Activated CD4-positive, CD25-positive, alpha-beta regulatory T cell treated with anti-CD3 and anti-CD28 coated beads, Interleukin-2, amount 50 U/mL, for 24 hours (primary cell): Measurements from ENCODE around the gene KIRREL1.

Experiments
- ATAC-seq, 2 donors: fragments of 150-1000 bp; cut with Tn5 transposase; one replicate each; pipeline ENCODE4 v1.10.0; 2021; ENCODE audit warnings: mild to moderate bottlenecking in 1 of 2, moderate library complexity in 1 of 2

The KIRREL1 gene

DNA sequence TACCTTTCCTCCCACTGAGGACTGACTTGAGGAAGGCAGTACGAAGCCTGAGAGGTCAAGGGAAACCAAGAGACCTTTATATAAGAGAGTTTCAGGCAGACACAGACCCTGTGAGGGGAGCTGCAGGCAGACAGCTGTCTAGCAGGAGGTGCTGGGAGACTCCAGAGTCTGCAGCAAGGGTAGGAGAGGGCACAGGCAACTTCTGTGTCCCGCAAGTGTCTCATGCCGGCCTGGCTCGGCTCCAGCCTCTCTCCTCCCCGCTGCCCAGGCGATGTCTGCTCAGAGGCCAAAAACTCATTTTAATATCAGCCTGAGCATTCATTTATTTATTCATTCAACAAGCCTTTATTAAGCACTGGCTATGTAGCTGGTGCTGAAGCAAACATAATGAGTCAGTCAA, 83.0 kb downstream of the KIRREL1 start:
- ATAC-seq: no peak

DNA sequence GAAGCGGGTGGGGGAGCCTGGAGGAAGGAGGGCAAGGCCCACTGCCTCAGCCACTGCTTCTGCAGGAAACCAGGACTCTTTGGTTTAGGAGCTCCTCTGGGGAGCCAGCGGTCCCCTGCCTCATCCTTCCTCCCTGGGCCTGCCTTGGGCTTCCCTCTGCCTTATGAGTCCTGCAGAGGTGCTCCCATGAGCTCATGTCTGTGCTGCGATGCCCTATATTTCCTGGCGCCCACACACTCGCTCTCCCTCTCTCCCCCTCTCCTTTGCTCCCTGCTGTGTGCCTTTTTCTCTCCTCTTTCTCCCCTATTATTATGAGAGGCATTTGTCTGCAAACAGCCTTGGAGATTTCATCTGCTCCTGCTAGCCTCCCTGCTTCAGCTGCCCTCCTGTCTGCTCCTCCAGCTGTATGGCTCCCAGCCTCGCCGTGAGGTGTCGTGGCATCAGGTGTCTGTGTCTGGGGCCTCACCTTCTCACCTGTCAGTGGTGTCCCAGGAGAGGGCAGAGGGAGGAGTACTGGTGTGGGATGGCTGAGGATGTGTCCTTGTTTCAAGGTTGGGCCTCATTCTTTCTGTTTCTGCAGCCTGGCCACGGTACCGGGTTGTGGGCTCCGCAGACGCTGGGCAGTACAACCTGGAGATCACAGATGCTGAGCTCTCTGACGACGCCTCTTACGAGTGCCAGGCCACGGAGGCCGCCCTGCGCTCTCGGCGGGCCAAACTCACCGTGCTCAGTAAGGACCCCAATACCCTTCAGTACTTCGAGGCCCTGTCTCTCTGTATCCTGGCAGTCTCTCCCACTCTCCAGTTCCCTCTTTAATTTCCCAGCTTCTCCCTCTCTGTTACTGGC, 84.2 kb downstream of the KIRREL1 start:
- ATAC-seq: no peak

GRCh38 chr1:158078569-158079080, 85.2 kb downstream of the KIRREL1 start:
- no peak for ATAC-seq

DNA sequence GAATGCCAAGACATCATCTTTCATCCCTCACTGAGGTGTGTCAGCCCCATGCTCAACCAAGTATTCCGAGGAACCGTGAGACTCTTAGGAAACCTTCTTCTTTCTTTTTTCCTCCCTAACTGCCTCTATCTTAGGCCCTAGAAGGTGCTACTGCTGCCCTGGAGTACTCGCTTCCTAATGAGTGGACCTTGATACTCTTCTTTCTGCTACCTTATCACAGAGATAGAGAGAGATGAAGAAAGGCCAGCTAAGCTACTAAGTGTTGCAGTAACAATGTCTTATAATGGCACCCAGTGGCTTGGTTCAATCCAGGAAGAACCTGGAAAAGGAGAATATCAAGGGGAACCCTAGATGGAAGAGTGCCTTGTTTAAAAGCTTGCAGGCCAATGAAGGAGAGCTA, 86.6 kb downstream of the KIRREL1 start:
- ATAC-seq: no peak

DNA sequence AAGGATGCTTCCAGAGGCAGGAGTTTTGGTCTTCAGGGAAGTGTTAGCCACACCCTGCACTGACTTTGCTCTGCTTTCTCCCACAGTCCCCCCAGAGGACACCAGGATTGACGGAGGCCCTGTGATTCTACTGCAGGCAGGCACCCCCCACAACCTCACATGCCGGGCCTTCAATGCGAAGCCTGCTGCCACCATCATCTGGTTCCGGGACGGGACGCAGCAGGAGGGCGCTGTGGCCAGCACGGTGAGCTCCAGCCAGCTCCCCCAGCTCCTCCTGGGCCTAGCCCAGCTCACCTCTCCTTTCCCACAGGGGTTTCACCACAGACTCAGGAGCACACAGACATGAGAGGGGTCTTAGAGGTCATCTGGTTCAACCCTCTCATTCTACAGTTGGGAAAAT, 90.9 kb downstream of the KIRREL1 start:
- ATAC-seq: no peak

- ATAC-seq: no peak
These were observed 91.3 kb downstream of the KIRREL1 start for GRCh38 chr1:158084747-158085146.

DNA sequence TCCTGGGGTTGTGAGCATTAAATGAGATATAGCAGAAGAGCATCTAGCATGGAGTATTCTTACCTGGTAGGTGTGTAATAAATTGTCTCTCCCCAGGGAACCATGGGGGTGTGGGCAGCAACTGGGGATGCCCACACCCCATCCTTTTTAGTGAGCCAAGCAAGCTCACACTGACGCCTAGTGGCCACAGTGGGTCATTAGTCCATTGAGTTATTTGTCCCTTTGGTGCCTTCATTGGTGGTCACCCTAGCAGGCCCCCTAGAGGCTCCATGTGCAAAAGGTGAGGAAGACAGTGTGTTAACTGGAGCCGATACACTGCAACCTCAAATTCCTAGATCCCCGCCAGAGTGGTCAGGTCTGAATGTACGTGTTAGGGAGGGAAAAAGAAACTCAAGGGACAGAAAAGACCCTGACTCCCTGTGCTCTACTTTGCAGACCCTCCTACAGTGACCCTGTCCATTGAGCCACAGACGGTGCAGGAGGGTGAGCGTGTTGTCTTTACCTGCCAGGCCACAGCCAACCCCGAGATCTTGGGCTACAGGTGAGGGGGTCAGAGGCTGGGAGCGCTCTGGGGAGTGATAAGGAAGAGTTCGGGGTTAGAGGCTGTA, 94.0 kb downstream of the KIRREL1 start:
- ATAC-seq: peak in 1 of 2 donors; percentile 30

GRCh38 chr1:158089476-158089875, 96.0 kb downstream of the KIRREL1 start:
- ATAC-seq: no peak

- ATAC-seq: no peak
These were observed 96.6 kb downstream of the KIRREL1 start for GRCh38 chr1:158089925-158090637.

DNA sequence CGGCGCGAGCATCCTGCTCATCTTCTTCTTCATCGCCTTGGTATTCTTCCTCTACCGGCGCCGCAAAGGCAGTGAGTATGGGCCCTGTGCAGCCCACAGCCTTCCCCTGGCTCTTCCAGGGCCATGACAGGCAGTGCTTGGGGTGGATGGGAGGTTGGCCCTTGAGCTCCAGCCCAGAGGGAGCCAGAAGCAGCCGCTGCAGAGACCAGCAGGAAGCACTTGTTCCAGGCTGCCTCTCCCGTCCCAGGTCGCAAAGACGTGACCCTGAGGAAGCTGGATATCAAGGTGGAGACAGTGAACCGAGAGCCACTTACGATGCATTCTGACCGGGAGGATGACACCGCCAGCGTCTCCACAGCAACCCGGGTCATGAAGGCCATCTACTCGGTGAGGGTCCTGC, 99.9 kb downstream of the KIRREL1 start:
- ATAC-seq: no peak

GRCh38 chr1:158094571-158094970, 101.1 kb downstream of the KIRREL1 start:
- no peak for ATAC-seq

DNA sequence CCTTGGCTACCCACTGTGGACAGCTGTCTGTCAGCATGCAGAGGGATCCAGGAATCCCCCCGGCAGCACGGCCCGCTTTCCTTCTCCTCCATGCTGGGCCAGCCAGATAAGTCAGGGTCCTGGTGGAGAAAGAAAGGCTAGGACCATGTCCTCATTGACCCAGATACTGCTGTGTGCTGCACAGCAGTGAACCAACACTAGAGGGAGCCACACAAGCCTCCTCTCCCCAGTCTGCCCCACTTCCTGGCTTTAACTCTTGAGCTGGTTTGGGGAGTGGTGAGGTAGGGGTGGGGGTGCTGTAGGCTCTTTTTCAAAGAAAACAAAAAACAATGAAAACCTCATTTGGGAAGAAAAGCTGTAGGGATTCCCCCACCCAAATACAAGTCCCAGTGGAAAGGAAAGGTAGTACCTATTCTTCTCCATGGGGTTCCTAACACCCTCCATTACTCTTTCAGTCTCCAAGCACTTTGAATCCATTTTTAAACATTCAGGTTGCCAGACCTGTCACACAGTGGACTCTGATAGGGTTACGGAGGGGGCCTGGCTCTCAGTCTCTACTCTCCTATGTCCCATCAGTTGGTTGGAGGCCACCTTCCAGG, 102.4 kb downstream of the KIRREL1 start:
- no peak for ATAC-seq

DNA sequence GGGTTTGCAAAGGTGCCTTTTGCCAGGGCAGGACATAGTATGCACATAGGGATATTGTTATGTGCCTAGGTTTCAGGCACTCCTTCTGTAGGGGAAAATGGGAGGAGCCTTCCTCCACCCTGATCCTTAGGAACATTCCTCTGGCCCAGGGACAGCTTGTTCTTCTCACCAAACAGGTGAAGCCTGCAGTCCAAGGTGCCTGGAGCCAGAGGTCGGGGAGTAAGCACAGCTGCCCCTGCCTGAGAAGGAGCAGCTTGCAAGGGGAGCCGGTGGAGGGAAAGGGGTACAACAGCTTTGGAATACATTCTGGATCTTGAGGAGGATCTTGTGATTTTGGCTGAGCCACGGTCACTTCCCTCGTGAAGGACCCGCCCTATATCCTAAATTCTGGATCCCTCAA, 104.8 kb downstream of the KIRREL1 start:
- ATAC-seq: no peak

DNA sequence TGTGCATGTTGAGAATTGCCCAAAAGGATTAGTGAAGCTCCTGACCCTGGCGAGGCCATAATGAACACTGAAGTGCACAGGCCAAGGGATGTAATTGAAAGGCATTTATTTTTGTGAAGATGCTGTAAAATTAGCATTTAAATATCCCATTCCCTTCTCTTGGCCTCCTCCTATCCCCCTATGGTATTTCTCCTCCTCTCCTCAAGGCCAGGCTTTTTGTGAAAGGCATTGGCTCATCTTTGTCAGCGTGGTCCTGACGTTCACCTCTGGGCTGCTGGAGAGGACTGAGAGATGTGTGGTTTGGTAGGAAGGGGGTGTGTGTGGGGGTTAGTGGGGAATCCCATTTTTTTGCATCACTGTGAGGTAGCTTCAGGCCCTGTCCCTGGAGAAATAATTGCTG, 105.7 kb downstream of the KIRREL1 start:
- ATAC-seq: no peak

DNA sequence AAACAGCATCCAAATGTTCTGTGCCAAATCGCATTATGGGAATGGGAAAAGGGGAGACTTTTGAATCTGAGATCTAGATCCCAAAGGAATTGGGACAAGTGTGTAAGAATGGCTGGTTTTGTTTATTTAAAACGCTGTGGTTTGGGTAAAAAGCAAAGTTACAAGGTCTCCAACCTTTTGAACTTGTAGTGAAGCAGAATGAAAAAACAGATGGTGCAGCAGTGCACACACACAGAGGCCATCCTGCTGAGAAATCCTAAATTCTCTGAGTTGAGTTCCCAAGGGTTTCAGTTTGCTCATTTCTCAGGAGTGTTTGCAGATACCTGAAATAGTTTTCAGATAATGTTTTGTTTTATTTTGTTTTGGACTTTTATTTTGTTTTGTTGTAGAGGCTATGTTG, 107.1 kb downstream of the KIRREL1 start:
- ATAC-seq: no peak

DNA sequence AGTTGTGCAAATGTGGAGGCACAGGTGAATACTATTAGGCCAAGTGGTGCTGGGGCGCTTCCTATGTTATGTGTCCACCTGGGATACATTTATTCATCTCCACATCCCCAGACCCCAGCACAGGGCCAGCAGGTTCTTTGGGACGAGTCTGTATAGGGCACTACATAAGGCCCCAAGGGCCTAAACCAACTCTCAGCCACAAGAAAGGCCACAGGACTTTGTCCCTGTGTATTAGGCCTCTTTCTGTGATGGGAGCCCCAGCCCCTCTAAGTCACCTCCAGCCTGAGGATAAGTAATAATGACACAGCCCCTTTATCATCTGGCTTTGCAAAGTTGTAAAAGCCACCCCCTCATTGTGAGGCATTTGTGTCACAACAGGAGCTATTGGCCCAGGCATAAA, 108.0 kb downstream of the KIRREL1 start:
- ATAC-seq: no peak

GRCh38 chr1:158101927-158102326, 108.5 kb downstream of the KIRREL1 start:
- no peak for ATAC-seq

- ATAC-seq: no peak
These were observed 109.6 kb downstream of the KIRREL1 start for GRCh38 chr1:158102881-158103674.

DNA sequence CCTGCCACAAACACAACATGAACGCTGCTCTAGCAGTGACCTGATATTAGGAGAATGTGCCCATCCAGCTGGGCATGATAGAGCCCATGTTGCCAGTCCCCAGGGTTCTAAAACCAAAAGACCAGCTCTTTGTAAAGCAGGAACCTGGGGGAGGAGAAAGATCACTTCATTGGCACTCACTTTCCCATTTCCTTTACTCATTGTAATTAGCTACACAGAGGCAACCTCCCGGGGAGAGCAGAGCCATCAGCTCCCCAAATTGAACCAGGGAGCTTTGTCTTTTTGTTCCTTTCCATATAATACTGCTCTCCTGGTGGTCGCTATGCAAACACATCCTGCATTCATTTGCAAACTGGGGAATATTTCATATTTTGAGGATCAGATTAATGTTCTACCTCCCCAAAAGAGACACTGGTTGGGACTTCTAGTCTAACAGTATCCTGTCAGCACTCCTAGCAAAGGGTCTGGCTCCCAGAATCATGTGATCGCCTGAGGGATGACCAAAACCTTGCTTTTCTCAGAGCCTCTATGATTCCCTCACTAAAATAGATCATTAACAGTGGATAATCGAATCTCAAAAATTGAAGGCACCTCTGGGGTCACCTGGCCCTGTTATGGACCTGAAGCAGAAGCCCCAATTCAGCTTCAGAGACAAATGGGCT, 110.5 kb downstream of the KIRREL1 start:
- no peak for ATAC-seq

DNA sequence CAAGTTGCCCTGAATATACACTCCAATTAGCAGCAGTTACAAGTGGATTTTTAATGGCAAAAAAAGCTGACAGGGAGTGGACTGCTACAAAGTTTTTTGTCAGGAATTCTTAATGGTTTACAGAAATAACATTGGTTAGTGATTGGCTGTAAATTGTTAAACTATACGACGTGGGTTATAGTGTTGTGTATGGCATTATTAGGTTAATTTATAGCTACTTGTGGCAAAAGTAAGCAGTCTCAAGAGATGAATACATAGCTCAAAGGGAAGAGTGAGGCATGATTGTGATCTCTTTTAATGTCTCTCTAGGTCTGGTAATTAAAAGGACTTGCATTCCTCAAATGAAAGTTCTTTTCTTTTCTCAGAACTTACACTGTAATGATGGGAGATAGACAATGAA, 111.4 kb downstream of the KIRREL1 start:
- no peak for ATAC-seq

- ATAC-seq: no peak
These were observed 112.1 kb downstream of the KIRREL1 start for GRCh38 chr1:158105352-158106095.
